Epidermal melanocyte (primary cell): ENCODE data around the gene CABYR.

ENCODE experiments used
- DNase-seq: peaks from one replicate; pipeline ENCODE4 v3.0.0; 2011; ENCODE audit warnings: low spot score; ENCODE audit not compliant: insufficient read length

Gene CABYR, protein sequence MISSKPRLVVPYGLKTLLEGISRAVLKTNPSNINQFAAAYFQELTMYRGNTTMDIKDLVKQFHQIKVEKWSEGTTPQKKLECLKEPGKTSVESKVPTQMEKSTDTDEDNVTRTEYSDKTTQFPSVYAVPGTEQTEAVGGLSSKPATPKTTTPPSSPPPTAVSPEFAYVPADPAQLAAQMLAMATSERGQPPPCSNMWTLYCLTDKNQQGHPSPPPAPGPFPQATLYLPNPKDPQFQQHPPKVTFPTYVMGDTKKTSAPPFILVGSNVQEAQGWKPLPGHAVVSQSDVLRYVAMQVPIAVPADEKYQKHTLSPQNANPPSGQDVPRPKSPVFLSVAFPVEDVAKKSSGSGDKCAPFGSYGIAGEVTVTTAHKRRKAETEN

DNA sequence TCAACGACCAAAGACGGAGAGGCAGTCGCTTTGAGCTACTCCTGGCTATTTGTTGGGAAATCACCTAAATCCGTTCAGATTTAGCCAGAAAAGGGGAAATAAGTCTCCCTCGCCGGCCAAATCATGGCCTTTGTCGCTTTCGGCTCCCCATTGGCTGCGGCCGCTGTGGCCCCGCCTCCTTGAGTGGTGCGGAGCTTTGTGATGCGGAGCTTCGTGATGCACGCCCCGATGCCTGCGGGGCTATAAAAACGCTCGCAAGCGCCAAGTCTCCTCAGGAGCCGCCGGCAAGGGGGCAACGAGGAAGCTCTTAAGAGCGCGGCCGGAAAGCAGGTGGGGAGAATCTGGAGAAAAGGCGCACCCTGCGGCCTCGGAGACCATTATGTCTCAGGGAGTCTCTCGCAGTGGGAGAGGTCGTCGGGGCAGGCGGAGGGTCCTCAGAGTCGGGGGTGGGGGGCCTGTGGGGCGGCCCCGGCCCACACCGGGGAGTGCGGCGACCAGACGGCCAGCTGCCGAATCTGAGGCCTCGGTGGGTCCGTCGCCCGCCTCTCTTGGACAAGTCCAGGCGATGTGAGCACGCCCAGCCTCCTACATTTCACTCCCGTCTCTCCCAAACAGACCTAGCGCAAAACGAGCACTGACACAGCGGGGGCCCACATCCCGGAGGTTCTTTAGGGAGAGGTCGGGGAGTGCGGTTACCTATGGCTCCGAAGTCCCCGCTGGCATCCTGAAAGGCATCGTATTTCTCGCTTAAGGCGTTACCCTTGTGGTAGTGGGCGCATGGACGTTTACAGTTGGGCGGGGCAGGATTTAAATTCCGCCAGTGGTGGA, at the start of gene CABYR:
TSS of gene CABYR (plus strand) at position 274 of the 828 bp plus-strand sequence. CDS start 4,053 bp downstream, outside the sequence.
- DNase-seq, result no peak

DNA sequence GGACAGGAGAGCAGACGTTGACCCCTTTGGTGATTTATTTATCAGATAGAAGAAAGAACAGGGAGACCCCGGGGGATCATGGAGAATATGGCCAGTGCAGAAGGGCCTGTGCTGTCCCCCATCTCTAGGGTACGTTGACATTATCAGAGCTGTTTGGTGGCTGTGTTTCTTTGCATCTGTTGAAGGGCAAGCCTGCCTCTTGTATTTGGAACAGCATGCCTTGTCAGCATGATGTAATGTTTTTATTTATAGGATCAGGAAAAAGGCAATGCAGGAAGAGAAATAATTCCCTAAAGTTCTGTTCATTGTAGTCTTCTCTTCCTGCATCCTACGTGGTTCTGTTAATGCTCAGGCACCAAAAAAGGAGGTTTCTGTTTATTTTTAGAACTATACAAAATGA, 49.8 kb upstream of the CABYR start:
- DNase-seq, result no peak

DNA sequence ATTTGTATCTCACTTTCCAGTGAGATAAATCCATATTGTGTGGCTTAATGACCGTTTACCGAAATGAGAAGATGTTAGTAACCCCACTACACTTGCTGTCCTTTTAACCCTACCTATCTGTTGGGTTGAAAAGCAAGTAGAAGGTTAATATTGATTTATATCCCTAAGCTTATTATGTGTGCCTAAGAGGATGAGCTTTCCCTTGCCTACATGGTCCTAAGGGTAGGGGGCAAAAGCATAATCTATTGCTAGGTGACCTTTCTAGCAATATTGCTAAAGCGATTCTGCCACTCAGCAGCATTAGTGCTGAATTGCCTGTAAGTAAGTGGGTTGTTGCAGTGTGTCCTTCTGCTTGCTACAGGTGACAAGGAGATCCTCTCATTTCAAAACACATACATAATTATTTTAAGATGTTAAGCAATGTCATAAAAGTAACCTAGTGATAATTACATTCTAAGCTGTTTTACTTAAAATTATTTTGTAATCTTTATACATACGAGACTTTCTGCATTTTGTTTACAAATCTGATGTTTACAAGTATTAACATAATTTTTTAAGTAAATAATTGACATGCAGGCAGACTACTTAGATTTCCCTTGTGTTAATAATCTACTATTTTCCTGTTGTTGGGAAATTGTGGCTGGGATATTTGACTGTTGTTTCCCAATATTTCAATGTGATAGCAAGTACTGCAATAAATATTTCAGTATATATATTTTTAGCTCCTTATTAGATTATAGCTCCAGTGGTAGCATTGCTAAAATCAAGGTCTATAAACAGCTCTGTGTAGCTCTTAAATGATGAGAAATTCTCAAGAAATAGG, 49.1 kb upstream of the CABYR start:
- DNase-seq, result no peak

DNA sequence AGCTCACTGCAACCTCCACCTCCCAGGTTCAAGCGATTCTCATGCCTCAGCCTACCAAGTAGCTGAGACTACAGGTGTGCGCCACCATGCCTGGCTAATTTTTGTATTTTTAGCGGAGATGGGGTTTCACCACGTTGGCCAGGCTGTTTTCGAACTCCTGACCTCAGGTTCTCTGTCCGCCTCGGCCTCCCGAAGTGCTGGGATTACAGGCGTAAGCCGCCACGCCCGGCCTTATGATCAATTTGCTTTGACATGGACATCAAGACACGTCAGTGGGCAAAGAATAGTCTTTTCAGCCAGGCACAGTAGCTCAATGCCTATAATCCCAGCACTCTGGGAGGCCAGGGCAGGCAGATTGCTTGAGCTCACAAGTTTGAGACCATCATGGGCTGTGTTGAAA, 48.0 kb upstream of the CABYR start:
- DNase-seq, result no peak

DNA sequence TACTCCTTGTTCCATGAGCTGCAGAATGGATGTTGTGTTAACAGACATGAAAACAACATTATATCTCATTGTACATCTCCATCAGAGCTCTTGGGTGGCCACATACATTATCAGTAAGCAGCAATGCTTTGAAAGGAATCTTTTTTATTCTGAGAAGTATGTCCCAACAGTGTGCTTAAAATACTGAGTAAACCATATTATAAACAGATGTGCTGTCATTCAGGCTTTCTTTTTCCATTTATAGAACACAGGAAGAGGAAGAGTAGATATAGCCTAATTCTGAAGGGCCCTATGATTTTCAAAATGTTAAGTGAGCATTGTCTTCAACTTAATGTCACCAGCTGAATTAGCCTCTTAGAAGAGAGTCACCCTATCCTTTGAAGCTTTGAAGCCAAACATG, 44.3 kb upstream of the CABYR start:
- DNase-seq, result no peak

DNA sequence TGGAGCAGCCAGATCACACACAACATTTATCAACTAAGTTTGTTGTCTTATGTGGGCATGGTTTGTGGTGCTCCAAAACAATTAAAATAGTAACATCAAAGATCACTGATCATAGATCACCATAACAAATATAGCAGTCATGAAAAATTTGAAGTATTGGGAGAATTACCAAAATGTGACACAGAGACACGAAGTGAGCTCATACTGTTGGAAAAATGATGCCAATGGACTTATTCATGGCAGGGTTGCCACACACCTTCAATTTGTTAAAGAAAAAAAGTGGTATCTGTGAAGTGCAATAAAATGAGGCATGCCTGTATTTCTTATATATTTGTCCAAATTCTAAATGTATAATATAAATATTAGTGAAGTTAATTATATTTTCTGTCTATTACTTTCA, 42.9 kb upstream of the CABYR start:
- DNase-seq, result no peak

DNA sequence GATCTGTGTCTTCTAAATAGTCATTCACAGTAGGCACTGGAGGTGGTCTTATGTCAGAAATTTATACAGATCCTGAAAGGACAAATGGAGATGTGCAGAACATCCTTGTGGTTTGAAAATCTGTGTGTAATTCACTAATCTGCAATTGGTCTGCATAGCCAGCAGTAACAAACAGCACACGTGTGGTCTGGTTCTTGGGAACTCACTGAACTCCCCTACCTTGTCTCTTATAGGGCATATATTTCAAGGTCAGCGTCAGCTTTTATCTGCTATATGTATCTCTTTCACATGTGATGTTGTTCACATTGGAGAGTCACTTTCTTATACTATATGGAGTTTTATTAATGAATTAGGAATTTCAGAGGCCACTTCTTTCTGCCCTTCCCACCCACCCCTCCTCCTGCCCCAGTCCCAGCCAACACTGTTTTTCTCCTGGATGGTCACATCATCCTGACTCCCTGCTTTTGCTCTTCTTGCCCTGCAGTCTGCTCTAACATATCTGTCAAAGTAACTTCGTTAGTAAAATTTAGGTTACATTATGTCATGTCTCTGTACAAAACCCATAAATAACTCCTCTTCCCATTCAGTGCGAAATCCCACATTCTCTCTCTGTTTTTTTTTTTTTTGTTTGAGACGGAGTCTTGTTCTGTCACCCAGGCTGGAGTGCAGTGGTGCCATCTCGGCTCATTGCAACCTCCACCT, 35.4 kb upstream of the CABYR start:
- no peak for DNase-seq

DNA sequence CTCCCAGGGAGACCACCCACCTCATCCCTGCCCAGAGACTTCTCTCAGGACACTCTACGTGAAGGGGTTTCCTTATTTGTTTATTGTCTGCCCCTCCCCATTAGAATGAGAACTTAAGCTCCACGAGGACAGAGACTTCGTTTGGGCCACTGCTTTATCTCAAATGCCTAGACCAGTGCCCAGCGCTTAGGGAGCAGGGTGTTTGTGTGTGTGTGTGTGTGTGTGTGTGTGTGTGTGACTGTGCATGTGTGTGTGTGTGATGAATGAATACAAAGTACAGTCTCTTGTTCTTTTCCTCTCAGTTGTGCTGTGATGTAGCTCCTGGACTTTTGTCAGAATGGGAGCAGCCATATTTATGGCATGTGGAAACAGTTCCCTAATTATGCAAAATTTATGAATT, 34.4 kb upstream of the CABYR start:
- no peak for DNase-seq

DNA sequence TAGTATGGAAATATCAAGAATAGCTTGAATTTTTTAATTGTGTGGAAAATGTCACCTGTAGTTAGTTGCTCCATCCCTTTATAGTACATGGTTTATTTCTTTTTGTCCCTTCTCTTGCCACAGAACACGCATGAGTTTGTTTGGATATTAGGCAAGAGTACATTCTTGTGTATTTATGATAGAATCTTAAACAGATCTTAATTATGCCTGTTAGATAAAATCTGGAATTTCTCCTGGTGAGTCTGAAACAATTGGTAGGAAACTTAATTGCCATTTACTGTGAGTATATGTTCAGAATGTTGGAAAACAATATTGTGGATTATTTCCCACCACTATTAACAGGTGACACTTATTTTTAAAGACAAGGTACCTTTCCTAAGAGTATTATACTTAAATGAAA, 30.2 kb upstream of the CABYR start:
- DNase-seq, result no peak

DNA sequence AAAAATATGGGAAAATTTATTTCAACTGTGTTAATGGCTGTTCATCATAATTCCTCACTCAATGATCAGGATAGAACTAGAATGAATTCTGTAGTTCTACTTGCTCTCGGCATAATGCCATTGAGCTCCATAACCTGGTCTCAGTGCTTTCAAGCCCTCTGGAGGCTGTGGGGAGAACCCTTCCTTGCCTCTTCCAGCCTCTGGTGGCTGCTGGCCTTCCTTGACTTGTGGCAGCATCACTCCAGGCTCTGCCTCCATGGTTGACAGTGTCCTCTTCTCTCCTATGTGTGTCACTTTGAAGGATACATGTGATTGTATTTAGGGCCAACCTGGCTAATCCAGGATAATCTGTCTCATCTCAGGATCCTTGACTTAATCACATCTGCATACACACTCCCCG, 26.9 kb upstream of the CABYR start:
- no peak for DNase-seq

DNA sequence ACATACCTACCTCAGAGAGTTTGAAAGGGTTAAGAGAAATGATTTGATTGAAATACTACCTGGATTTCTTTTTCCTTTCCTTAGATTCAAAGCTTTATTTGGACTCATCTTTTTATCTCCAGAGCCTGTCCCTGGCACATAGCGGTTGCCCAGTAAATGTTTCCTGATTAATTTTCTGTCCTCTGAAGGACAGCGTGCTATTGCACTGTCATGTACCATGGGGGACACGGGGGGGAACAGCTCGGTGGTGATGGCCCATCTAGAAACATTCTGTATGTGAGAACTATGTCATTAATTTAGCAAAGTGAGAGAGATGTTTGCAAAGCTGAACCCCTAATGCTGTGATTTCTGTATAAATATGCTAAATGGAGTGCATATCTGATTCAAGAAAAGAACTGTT, 26.4 kb upstream of the CABYR start:
- DNase-seq, result no peak

DNA sequence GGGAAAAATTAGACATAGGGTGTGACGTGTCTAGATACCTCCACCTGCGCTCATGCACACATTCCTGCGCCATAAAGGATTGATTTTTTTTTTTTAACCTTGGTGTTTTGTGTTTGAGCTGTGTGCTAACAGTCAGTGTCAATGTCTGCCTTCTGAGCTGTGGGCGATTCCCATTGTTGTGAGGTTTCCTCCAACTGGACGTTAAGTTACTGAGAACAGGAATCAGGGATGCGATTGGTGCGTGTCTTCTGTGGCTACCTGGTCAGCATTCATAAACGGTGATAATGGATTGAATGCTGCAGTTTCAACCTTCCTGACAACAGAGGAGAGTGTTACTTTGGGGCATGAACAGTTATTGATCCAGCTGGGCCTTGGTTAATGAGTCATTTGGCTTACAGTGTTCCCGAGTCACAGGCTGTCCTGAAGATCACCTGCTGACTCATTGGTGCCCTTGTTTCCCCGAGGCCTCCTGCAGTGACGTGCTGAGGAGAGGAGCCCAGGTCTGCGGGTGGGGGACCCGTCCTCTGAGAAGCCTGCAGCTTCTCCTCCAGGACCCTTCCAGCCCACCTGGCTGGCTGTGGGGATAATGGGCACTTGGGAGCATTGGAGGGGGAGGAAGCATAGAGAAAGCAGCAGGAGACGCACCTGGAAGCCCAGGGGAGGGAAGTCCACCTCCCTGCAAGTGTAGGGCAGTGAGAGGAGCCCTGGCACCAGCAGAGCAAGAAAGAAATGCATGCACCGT, 25.8 kb upstream of the CABYR start:
- no peak for DNase-seq

DNA sequence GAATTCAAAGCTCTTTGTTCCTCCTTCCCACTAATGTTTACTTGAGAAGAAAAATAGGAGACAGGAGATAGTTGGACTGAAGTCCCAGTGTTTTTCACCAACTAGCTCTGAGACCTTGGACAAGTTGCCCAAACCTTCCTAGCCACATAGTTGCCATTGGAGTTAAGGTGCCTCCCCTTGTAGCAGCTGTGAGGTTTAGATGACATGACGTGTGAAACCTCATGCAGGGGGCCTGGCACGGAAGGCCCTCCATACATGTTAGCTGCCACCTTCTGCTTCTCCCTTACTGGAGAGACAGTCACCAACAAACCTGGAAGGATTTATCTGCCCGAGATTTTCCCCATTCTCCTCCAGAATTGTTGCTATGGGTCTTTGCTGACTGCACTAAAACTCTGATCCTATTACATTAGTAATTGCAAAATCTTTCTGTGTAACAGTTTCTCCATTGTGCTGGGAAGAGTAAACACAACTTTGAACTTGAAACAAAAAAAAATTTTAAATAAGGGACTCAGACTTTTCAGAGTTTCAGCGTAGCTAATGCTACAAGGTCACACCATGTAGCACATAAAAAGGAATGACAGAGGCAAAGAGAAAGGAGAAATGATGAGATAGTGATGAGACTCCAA, 23.8 kb upstream of the CABYR start:
- DNase-seq, result no peak

DNA sequence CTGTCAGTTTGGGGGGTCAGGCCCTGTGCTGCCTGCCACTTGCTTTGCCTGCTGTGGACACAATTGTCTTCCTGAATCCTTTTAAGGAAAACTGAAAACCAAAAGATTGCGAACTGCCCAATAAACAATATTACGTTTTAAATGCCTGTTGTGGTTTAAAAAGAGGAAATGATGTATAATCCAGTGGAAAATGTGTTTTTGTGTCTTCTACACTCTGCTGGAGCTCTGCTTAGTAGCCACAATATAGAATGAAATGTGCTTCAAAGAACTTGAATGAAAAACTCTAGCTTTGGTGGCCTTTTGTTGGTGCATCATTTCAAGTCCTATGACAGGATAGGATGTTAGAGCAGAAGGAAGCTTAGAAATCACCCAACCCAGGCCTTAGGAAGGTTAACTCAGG, 23.2 kb upstream of the CABYR start:
- DNase-seq, result no peak

DNA sequence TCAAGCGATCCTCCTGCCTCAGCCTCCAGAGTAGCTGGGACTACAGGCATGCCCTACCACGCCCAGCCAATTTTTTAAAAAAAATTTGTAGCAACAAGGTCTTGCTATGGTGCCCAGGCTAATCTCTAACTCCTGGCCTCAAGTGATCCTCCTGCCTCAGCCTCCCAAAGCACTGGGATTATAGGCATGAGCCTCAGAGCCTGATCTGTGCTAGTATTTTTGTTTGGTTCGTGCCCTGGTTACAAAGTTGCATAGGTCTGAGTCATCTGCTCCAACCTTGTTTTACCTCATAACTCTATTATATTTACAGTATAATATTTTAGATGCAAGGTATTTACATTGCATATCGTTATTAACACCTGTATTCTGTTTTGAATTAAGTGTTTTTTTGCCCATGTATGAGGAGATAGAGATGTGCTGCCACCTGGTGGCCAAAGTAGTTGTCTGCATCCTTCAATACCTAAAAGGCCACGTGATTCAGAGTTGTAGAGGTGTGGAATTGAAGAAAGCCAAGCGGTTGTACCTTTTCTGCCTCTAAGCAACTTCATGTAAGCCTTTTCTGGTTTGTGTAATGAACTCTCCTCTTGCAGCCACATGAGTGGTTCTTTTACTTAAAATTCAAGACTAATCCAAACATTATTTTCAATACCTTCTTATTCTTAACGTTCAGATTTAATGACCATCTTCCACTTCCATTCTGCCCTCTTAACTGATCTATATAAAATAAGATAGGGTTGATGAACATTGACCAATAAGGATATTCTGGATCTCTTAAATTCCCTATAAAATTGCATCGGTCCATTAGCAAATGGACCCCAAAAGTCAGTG, 19.9 kb upstream of the CABYR start:
- no peak for DNase-seq

DNA sequence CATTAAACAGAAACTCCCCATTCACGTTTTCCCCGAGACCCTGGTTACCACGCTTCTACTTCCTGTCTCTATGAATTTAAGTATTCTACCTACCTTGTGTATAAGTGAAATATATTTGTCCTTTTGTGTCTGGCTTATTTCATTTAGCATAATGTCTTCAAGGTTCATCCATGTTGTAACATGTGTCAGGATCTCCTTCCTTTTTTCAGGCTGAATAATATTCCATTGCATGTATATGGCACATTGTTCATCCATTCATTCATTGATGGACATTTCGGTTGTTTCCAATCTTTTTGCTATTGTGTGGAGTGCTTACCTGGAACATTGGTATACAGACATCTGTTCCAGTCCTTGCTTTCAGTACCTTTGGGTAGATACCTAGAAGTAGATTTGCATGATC, 18.2 kb upstream of the CABYR start:
- DNase-seq, result no peak

DNA sequence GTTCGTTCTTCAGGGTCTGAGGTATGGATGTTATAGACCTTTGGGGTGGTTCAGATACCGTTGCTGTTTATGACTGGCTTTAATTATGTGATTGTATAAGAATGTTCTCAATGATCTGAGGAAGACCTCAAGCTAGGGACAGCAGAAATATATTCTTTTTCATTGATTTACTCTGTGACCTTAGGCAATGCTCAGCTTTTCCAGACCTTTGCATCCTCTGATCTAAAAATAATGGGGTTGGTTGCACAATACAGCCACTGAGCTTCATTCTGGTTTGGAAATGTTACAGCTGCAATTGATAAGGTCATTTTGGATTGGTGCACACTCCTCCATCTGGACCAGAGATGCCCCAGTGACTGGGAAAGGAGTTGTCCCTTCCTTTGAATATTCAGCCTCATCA, 17.2 kb upstream of the CABYR start:
- no peak for DNase-seq

DNA sequence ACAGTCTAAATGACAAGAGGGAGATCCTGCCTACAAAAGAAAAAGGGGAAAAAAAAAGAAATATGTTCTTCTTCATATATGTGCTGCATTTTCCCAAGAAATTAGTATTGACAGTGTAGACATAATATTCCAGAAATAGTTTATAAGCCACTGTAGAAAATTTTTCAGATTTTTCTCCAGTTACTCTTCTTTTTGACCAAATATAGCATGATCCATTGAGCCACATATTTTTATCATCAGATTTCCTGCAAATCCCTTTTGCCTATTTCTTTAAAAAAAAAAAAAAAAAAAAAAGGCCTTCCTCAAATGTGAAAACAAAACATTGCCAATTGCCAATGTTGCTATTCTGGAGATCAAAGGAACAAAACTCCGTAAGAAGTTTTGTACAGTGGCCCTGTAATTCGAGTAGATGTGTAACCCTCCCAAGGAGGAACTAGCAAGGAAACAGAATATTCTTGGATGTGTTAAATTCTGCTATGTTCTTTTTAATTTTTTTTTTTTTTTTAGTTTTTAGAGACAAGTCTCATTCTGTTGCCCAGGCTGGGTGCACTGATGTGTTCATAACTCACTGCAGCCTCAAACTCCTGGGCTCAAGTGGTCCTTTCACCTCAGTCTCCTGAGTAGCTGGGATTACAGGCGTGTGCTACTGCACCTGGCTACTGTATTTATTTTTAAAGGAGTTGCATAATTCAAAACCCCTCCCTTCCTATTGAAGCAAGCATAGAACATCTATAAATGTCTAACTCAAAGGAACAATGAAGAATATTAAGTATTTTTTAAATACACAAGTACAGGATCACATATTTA, 12.5 kb upstream of the CABYR start:
- DNase-seq, result no peak
